SU-DHL-6 (cell line): ENCODE results near the gene CLK2.
A peak's percentile ranks its signal among the peaks of the same experiment; 100 is the strongest.

Experiments
- H2AFZ ChIP-seq: fragments of 200-600 bp; sonication (generic); 2 replicates; pipeline ENCODE4 v1.6.1; 2014; ENCODE audit warnings: low read depth, mild to moderate bottlenecking, moderate library complexity, mixed read lengths, antibody characterized with exemption, low read length; ENCODE audit not compliant: severe bottlenecking
- H3F3A ChIP-seq: fragments of 200-600 bp; shearing (Covaris generic); 2 replicates; pipeline ENCODE4 v1.6.0; 2016; ENCODE audit warnings: antibody characterized with exemption, mild to moderate bottlenecking; ENCODE audit not compliant: insufficient read depth
- H3K27ac ChIP-seq: fragments of 200-600 bp; sonication (generic); 2 replicates; pipeline ENCODE4 v1.5.1; 2016; ENCODE audit warnings: low read depth, mild to moderate bottlenecking, low read length, moderate library complexity, mixed read lengths
- H3K27me3 ChIP-seq: fragments of 200-600 bp; sonication (generic), shearing (Covaris generic); 2 replicates; pipeline ENCODE4 v1.6.0; 2014; ENCODE audit warnings: mild to moderate bottlenecking, low read length
- H3K36me3 ChIP-seq: fragments of 200-600 bp; sonication (generic); 2 replicates; pipeline ENCODE4 v1.6.1; 2014; ENCODE audit warnings: mild to moderate bottlenecking, low read length, mixed read lengths
- H3K4me2 ChIP-seq: fragments of 300-600, 200-600 bp; shearing (Covaris generic), sonication (generic); 2 replicates; pipeline ENCODE4 v1.6.0; 2014; ENCODE audit warnings: low read length, low read depth, mild to moderate bottlenecking; ENCODE audit not compliant: poor library complexity, severe bottlenecking
- H3K4me3 ChIP-seq: fragments of 200-600 bp; sonication (generic); 2 replicates; pipeline ENCODE4 v1.5.1; 2014; ENCODE audit warnings: antibody characterized with exemption, low read length, mild to moderate bottlenecking, mixed read lengths; ENCODE audit not compliant: insufficient read depth, poor library complexity, severe bottlenecking
- H3K79me2 ChIP-seq: fragments of 200-600 bp; sonication (generic); 2 replicates; pipeline ENCODE4 v1.6.1; 2014; ENCODE audit warnings: mild to moderate bottlenecking, low read length, moderate library complexity; ENCODE audit not compliant: insufficient read depth
- H3K9ac ChIP-seq: fragments of 200-600 bp; sonication (generic); 2 replicates; pipeline ENCODE4 v1.7.0; 2014; ENCODE audit warnings: mild to moderate bottlenecking, low read length
- H3K9me2 ChIP-seq: fragments of 200-600 bp; sonication (generic); replicated peaks from 2 replicates; pipeline ENCODE4 v1.6.1; 2014; ENCODE audit warnings: low read length; ENCODE audit not compliant: insufficient read depth
- H3K9me3 ChIP-seq: fragments of 200-600 bp; sonication (generic); 2 replicates; pipeline ENCODE4 v1.6.1; 2014; ENCODE audit warnings: low read length, mixed read lengths; ENCODE audit not compliant: insufficient read depth
- H4K20me1 ChIP-seq: fragments of 200-600 bp; sonication (generic); 2 replicates; pipeline ENCODE4 v1.6.1; 2014; ENCODE audit warnings: low read depth, mild to moderate bottlenecking, antibody characterized with exemption, low read length, moderate library complexity, mixed read lengths
- EZH2phosphoT487 ChIP-seq: fragments of 200-600 bp; sonication (generic), shearing (Covaris generic); conservative IDR thresholded peaks from 2 replicates; pipeline ENCODE4 v1.6.1; 2018; ENCODE audit warnings: mild to moderate bottlenecking, antibody characterized with exemption, low read length, moderate library complexity, mixed read lengths
- TF ChIP-seq, protein P1 (sequence below): fragments of 200-600 bp; sonication (generic); IDR thresholded peaks from one replicate; pipeline ENCODE4 v1.5.1; 2017; ENCODE audit warnings: antibody characterized with exemption, mild to moderate bottlenecking, low read length, moderate library complexity; ENCODE audit not compliant: insufficient read depth, poor library complexity, severe bottlenecking

CLK2 gene

DNA sequence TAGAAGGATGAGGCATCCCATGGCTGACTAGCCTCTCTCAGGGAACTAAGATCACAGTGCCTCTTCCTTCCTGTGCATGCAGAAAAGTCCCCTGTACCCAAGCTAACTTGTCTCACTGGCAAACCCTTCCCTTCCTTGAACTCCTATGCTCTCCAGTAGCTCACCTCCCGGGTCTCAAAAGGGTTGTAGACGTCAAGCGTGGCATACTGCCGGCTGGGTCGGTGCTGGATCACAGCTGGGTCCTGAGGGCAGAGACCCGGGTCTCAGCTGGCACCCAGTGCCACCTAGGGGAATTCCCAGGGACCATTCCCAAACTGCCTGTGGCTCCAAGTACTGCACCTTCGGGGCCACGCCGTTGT lies 11.8 kb downstream of the CLK2 start:
- Histone ChIP-seq H4K20me1 (no peaks in the 10 kb centered on the region), H3K79me2 (peaks cover 19% of the 10 kb centered on the region), H3K27ac (peak overlapping the region; percentile 53; the same call in 1 of the 2 replicates), H3K4me2 (peak overlapping the region; percentile 76), H3K4me3 (peak overlapping the region; percentile 68), H3K27me3 (no peaks in the 10 kb centered on the region), H3K9ac (peak overlapping the region; percentile 85), H3F3A (peaks cover 29% of the 10 kb centered on the region), H3K9me2 (no peaks in the 10 kb centered on the region), H3K36me3 (peaks cover 7% of the 10 kb centered on the region; the same call in 1 of the 2 replicates), H3K9me3 (no peaks in the 10 kb centered on the region), H2AFZ (peak overlapping the region; percentile 57)
- TF ChIP-seq, protein P1, sequence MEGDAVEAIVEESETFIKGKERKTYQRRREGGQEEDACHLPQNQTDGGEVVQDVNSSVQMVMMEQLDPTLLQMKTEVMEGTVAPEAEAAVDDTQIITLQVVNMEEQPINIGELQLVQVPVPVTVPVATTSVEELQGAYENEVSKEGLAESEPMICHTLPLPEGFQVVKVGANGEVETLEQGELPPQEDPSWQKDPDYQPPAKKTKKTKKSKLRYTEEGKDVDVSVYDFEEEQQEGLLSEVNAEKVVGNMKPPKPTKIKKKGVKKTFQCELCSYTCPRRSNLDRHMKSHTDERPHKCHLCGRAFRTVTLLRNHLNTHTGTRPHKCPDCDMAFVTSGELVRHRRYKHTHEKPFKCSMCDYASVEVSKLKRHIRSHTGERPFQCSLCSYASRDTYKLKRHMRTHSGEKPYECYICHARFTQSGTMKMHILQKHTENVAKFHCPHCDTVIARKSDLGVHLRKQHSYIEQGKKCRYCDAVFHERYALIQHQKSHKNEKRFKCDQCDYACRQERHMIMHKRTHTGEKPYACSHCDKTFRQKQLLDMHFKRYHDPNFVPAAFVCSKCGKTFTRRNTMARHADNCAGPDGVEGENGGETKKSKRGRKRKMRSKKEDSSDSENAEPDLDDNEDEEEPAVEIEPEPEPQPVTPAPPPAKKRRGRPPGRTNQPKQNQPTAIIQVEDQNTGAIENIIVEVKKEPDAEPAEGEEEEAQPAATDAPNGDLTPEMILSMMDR = no peak
- no peak for TF ChIP-seq EZH2phosphoT487

DNA sequence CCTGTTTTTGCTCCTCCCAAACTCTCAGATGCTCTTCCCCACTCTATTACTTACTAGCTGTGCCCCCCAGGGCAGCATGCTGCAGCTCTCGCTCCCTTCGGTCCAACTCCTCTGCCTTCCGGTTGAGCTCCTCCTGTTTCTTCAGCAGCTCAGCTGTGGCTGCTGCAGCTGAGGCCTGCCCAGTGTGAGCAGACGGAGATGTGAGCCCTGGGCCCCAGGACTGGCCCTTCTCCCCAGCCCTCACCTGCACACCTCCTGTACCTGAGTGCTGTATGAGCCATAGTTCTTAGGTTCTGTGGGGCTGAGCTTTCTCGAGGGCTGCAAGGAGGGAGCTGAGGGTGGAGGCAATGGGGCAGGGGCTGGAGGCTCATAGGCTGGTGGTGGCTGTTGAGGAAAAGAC lies 13.0 kb downstream of the CLK2 start:
- H3K9me2 ChIP-seq = no peaks in the 10 kb centered on the region
- H3K9ac ChIP-seq = peak overlapping the region; percentile 85; the same call in 1 of the 2 replicates
- no peak overlapping the region for H2AFZ ChIP-seq
- no peak overlapping the region for H3K4me3 ChIP-seq
- peak overlapping the region; percentile 76 for H3K4me2 ChIP-seq
- H3K79me2 ChIP-seq = peaks cover 19% of the 10 kb centered on the region
- no peaks in the 10 kb centered on the region for H3K27me3 ChIP-seq
- TF ChIP-seq, protein P1 = no peak
- TF ChIP-seq EZH2phosphoT487 = no peak
- H3K9me3 ChIP-seq = no peaks in the 10 kb centered on the region
- peaks cover 24% of the 10 kb centered on the region for H3F3A ChIP-seq
- no peak overlapping the region for H3K27ac ChIP-seq
- H4K20me1 ChIP-seq = no peaks in the 10 kb centered on the region
- no peaks in the 10 kb centered on the region for H3K36me3 ChIP-seq

DNA sequence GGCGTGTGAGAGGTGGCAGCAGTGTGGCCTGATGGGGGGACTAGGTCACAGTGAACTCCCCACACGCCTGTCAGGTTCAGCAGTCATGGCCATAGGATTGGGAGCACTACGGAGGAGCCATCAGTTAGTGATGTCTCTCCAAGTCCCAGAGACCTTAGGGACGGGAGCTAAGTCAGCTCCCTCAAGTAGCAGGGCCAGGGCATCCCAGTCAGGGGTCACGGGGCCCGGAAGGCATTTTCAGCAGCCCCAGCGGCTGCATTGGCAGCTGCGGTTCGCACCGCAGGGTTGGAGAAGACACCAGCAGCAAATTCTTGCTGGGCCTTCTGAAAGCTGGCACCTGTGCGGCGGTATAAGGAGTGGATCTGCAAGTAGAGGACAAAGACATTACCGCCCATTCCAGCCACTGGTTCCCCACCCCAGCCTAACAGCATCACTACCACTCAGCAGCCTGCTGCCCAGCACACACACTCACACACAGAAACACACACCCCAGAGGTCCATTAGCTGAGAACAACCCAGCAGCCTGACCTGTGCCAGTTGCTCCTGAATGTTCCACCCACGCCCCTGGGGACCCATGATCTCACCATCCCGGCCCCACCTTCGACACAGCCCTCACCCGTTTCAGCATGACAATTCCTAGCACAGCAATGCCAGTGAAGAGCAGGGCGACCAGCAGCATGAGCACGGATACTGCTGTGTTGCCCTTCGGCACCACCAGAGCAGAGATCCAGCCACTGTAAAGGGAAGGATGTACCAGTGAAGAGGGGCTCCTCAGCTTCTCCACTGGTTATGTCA lies 17.0 kb downstream of the CLK2 start:
- Histone ChIP-seq H3K27me3 (no peaks in the 10 kb centered on the region), H3K27ac (no peak overlapping the region), H3K79me2 (peaks cover 12% of the 10 kb centered on the region), H3K9ac (no peak overlapping the region), H4K20me1 (no peaks in the 10 kb centered on the region), H3F3A (peaks cover 10% of the 10 kb centered on the region; the same call in 1 of the 2 replicates), H2AFZ (no peak overlapping the region), H3K9me3 (no peaks in the 10 kb centered on the region), H3K4me2 (no peak overlapping the region), H3K9me2 (no peaks in the 10 kb centered on the region), H3K36me3 (no peaks in the 10 kb centered on the region), H3K4me3 (no peak overlapping the region)
- TF ChIP-seq, protein P1 = no peak
- TF ChIP-seq EZH2phosphoT487 = no peak
